SK-N-SH treated with all-trans-retinoic acid at 6 μM for 48 hours (cell line): ENCODE results near the gene PRKAG3.

Source experiments
- ESRRG ChIP-seq: fragments of 250-450 bp; sonication (Bioruptor Pico); IDR thresholded peaks from 2 replicates; pipeline ENCODE4 v1.6.1; 2021; ENCODE audit warnings: mild to moderate bottlenecking
- PATZ1 ChIP-seq: fragments of 250-450 bp; sonication (Bioruptor Pico); IDR thresholded peaks from 2 replicates; pipeline ENCODE4 v1.8.0; 2020; ENCODE audit warnings: mild to moderate bottlenecking, moderate library complexity, borderline replicate concordance
- RARB ChIP-seq: fragments of 250-450 bp; sonication (Bioruptor Pico); IDR thresholded peaks from 2 replicates; pipeline ENCODE4 v1.8.0; 2021; ENCODE audit warnings: mild to moderate bottlenecking, moderate library complexity
- TCF4 ChIP-seq: fragments of 250-450 bp; sonication (Bioruptor Pico); IDR thresholded peaks from 2 replicates; pipeline ENCODE4 v1.8.0; 2021; ENCODE audit warnings: mild to moderate bottlenecking, moderate library complexity, borderline replicate concordance
- ZC3H10 ChIP-seq: fragments of 250-450 bp; sonication (Bioruptor Pico); IDR thresholded peaks from 2 replicates; pipeline ENCODE4 v1.5.1; 2021; ENCODE audit warnings: mild to moderate bottlenecking, moderate library complexity
- ZFP30 ChIP-seq: fragments of 450-650 bp; formaldehyde crosslinking; IDR thresholded peaks from 2 replicates; pipeline ENCODE4 v1.5.0; 2022; ENCODE audit warnings: mild to moderate bottlenecking, moderate library complexity
- ZNF70 ChIP-seq: fragments of 450-650 bp; formaldehyde crosslinking; IDR thresholded peaks from 2 replicates; pipeline ENCODE4 v1.5.0; 2020; ENCODE audit warnings: mild to moderate bottlenecking, moderate library complexity

GRCh38 chr2:218865999-218866398, 34.4 kb upstream of the PRKAG3 start:
- TF ChIP-seq RARB (no peak), ESRRG (CRISPR knock-in tag) (no peak), ZNF70 (CRISPR knock-in tag) (no peak), ZC3H10 (no peak), PATZ1 (no peak), TCF4 (CRISPR knock-in tag) (no peak), ZFP30 (CRISPR knock-in tag) (no peak)
